HepG2 (cell line): ENCODE measurements around the gene PLPPR3. TPM values are rescaled to one million over a fixed set of nuclear protein-coding genes. Genes with fewer than 3 reads are reported as not detected.
A peak's percentile ranks its signal among the peaks of the same experiment; 100 is the strongest.

Experiments
- ATAC-seq: fragments of 200-7000 bp; cut with Tn5 transposase; 3 replicates; pipeline ENCODE4 v1.9.1; 2020; ENCODE audit warnings: mild to moderate bottlenecking, moderate library complexity
- BruUV-seq: library from RNA; stranded (reverse); fragments of 400-500 nt; replicated peaks from 2 replicates; lab custom pipeline; 2021; lab: Mats Ljungman, UMichigan
- CTCF ChIA-PET: fragments of 300-600 bp; formaldehyde crosslinking; extraction: SDS; loops from one replicate; lab custom pipeline; 2021; ENCODE audit warnings: low total read pairs, inconsistent platforms, low intra/inter-chr PET ratio; lab: Yijun Ruan, JAX
- POLR2A ChIA-PET: fragments of 350-600 bp; sonication (Branson Sonifier 250); formaldehyde crosslinking; loops from one replicate; lab custom pipeline; 2020; ENCODE audit warnings: antibody characterized with exemption, inconsistent platforms; lab: Yijun Ruan, JAX
- DNase-seq: peaks from one replicate; pipeline ENCODE4 v3.0.0-alpha.2; 2015; ENCODE audit warnings: low spot score
- FAIRE-seq: peaks from 3 replicates; lab custom pipeline; 2011; peaks lifted over from hg19 to GRCh38; lab: Jason Lieb, UNC
- H2AFZ ChIP-seq: one replicate; pipeline ENCODE4 v1.6.1; 2011; ENCODE audit warnings: low read length, inconsistent platforms
- H3K27ac ChIP-seq: fragments of 300-600 bp; 3 replicates; pipeline ENCODE4 v1.8.0; 2011; ENCODE audit warnings: mixed run types, mild to moderate bottlenecking, mixed read lengths, low read length, inconsistent platforms; ENCODE audit not compliant: insufficient read depth; ENCODE audit errors: extremely low read length
- H3K27me3 ChIP-seq, 2 experiments: fragments of 200-600 bp in 1 of 2; 2 replicates in 1 of 2; 3 replicates in 1 of 2; pipeline versions ENCODE4 v1.6.0 to v1.8.0; 2011; ENCODE audit warnings: low read length in 2 of 2, mild to moderate bottlenecking in 2 of 2, moderate library complexity in 2 of 2, inconsistent platforms in 1 of 2; ENCODE audit not compliant: insufficient read depth in 2 of 2, control insufficient read depth in 1 of 2
- H3K36me3 ChIP-seq, 2 experiments: fragments of 200-600 bp in 1 of 2; replicated peaks in 1 of 2; 2 replicates in 1 of 2; 3 replicates in 1 of 2; pipeline versions ENCODE4 v1.5.1 to v1.8.0; 2011; ENCODE audit warnings: low read length in 2 of 2, inconsistent platforms in 1 of 2; ENCODE audit not compliant: insufficient read depth in 2 of 2, control insufficient read depth in 1 of 2
- H3K4me1 ChIP-seq: 2 replicates; pipeline ENCODE4 v1.5.1; 2012; ENCODE audit warnings: low read length, inconsistent platforms; ENCODE audit not compliant: insufficient read depth
- H3K4me2 ChIP-seq: 2 replicates; pipeline ENCODE4 v1.6.0; 2011; ENCODE audit warnings: low read depth, low read length, inconsistent platforms
- H3K4me3 ChIP-seq, 3 experiments: fragments of 200-600 bp in 1 of 3; sonication (generic), shearing (Covaris generic) in 1 of 3; replicated peaks in 1 of 3; 2 replicates each; pipeline ENCODE4 v1.5.1; 2011 to 2016; ENCODE audit warnings: low read length in 3 of 3, inconsistent platforms in 2 of 3, low read depth in 2 of 3, mild to moderate bottlenecking in 2 of 3, control low read depth in 1 of 3, mixed read lengths in 1 of 3; ENCODE audit not compliant: insufficient read depth in 1 of 3
- H3K79me2 ChIP-seq: one replicate; pipeline ENCODE4 v1.6.1; 2011; ENCODE audit warnings: low read length, inconsistent platforms; ENCODE audit not compliant: insufficient read depth
- H3K9ac ChIP-seq: 2 replicates; pipeline ENCODE4 v1.6.0; 2011; ENCODE audit warnings: mild to moderate bottlenecking, low read depth, low read length, inconsistent platforms; ENCODE audit not compliant: insufficient read depth
- H3K9me3 ChIP-seq: 2 replicates; pipeline ENCODE4 v1.5.1; 2012; ENCODE audit warnings: mild to moderate bottlenecking, low read length
- H4K20me1 ChIP-seq: 2 replicates; pipeline ENCODE4 v1.6.0; 2011; ENCODE audit warnings: inconsistent platforms, mild to moderate bottlenecking, low read length, moderate library complexity; ENCODE audit not compliant: insufficient read depth
- AGO1 ChIP-seq: fragments of 200-400 bp; formaldehyde crosslinking; IDR thresholded peaks from 2 replicates; pipeline ENCODE4 v1.6.1; 2017; ENCODE audit warnings: mild to moderate bottlenecking, low read depth, low read length, moderate library complexity; ENCODE audit not compliant: poor library complexity, severe bottlenecking
- AGO2 ChIP-seq: fragments of 200-400 bp; formaldehyde crosslinking; optimal IDR thresholded peaks from 2 replicates; pipeline ENCODE3; 2017; ENCODE audit warnings: mild to moderate bottlenecking, low read depth, low read length, moderate library complexity
- ATRX ChIP-seq: sonication (generic); formaldehyde crosslinking; IDR thresholded peaks from 2 replicates; pipeline ENCODE4 v1.4.0; 2020; ENCODE audit warnings: missing genetic modification reagents, borderline replicate concordance
- IKZF1 ChIP-seq: fragments of 450-650 bp; IDR thresholded peaks from 2 replicates; pipeline ENCODE4 v1.7.1; 2016
- KLF15 ChIP-seq: sonication (generic); formaldehyde crosslinking; IDR thresholded peaks from 2 replicates; pipeline ENCODE4 v1.8.1; 2023; ENCODE audit warnings: borderline replicate concordance, mild to moderate bottlenecking, inconsistent platforms, missing genetic modification reagents, mixed read lengths
- PHF20 ChIP-seq: sonication (generic); formaldehyde crosslinking; IDR thresholded peaks from 2 replicates; pipeline ENCODE4 v1.5.0; 2020; ENCODE audit warnings: mild to moderate bottlenecking, missing genetic modification reagents
- POLR2G ChIP-seq: fragments of 200-400 bp; formaldehyde crosslinking; IDR thresholded peaks from 2 replicates; pipeline ENCODE4 v1.6.1; 2018; ENCODE audit warnings: mild to moderate bottlenecking, low read depth, low read length, moderate library complexity
- RBFOX2 ChIP-seq: fragments of 200-400 bp; formaldehyde crosslinking; IDR thresholded peaks from 2 replicates; pipeline ENCODE4 v1.6.1; 2017; ENCODE audit warnings: low read depth, mild to moderate bottlenecking, low read length
- SRSF1 ChIP-seq: fragments of 200-400 bp; formaldehyde crosslinking; optimal IDR thresholded peaks from 2 replicates; pipeline ENCODE3; 2017; ENCODE audit warnings: mild to moderate bottlenecking, low read depth, low read length, moderate library complexity
- ZNF589 ChIP-seq: sonication (generic); formaldehyde crosslinking; conservative IDR thresholded peaks from 2 replicates; pipeline ENCODE4 v1.8.0; 2022; ENCODE audit warnings: mild to moderate bottlenecking, moderate library complexity, missing genetic modification reagents
- ZNF776 ChIP-seq: sonication (generic); formaldehyde crosslinking; IDR thresholded peaks from 2 replicates; pipeline ENCODE4 v1.4.0; 2020; ENCODE audit warnings: mild to moderate bottlenecking, missing genetic modification reagents
- ZNF841 ChIP-seq: sonication (generic); formaldehyde crosslinking; IDR thresholded peaks from 2 replicates; pipeline ENCODE4 v1.8.1; 2023; ENCODE audit warnings: missing genetic modification reagents, borderline replicate concordance
- ZZZ3 ChIP-seq: sonication (generic); formaldehyde crosslinking; IDR thresholded peaks from 2 replicates; pipeline ENCODE4 v1.4.0; 2020; ENCODE audit warnings: missing genetic modification reagents, mild to moderate bottlenecking, borderline replicate concordance
- WGBS: methylation state at CpG from one replicate; pipeline ENCODE4 v1.1.6; 2017; ENCODE audit warnings: low lambda C conversion rate; 5-methylcytosine and 5-hydroxymethylcytosine counted together
- in situ Hi-C: cut with HindIII; loops from 2 replicates; pipeline ENCODE4 v1.10.0; 2017; ENCODE audit warnings: low pct_unique_long_range_greater_than_20kb; ENCODE audit not compliant: extremely low pct_ligation_motif_present
- intact Hi-C: fragments of 100-400 bp; cut with micrococcal nuclease; formaldehyde crosslinking; loops from one replicate; pipeline ENCODE4 v1.10.0; 2022; ENCODE audit not compliant: unreplicated experiment
- polyA plus RNA-seq, 8 experiments: library from polyadenylated mRNA; depleted of rRNA in 3 of 8; stranded (reverse) in 7 of 8; unstranded in 1 of 8; fragments of >200 nt; fragmentation: Illumina TruSeq in 4 of 8; extraction: Trizol in 4 of 8; gene quantifications; 2 replicates each; pipeline versions ENCODE4 v1.2.1 to v1.2.3, GENCODE V29; 2011 to 2016; ENCODE audit warnings: low read depth in 4 of 8, missing spikeins in 1 of 8, mixed read lengths in 1 of 8; ENCODE audit not compliant: insufficient read depth in 1 of 8
- total RNA-seq, 5 experiments: library from RNA; depleted of rRNA; stranded (reverse); fragments of >200 nt; fragmentation: Illumina TruSeq; extraction: Trizol; gene quantifications; 2 replicates each; pipeline ENCODE4 v1.2.3, GENCODE V29; 2016; ENCODE audit warnings: low read depth in 1 of 5

PLPPR3 gene
- total and polyA plus RNA-seq, 2 of the 13 experiments (the other 11 are each of a cell fraction or from before 2014, with no cell fraction given): 0.07 to 0.16 TPM

DNA sequence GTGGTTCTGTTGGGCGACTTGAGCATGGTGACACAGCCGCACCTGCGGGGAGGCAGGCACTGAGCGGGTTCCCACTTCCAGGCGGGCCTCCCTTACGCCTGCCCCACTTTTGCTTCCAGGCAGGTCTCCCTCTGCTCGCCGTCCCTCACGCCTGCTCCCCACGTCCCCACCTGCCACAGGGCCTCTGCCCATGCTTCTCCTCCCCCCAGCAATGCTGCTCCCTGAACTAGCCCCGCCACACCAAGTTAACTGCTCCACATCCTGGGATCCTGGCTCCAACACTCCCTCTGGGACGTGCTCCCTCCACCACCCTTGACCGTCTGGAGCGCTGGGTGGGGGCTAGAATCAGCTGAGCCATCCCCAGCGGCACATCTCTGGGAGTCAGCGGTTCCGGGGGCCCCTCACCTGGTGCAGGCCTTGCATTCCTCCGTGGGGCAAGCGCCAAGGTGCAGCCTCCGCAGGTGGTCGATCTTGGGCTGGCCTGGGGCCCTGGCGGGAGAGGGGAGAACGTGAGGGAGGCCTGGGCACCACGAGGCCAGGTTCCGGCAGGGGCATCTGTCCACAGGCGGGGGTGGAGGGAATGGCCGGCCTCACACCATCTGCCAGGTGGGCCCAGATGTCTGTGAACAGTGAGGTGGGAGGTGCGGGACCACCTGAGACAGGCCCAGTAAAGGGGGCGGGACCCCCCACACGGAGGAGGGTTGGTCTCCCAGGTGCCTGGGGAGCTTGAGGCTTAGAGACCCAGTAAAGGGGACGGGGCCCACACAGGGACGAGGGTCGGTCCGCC, 46.9 kb upstream of the PLPPR3 start:
- FAIRE-seq (no peak), ATAC-seq (no peak)
- BruUV-seq: no TSS peak
- intact Hi-C loops: no loop called here
- no peak overlapping the region for H3K27ac ChIP-seq
- H3K9me3 ChIP-seq: no peaks in the 10 kb centered on the region
- H3K9ac ChIP-seq: no peak overlapping the region
- no peak overlapping the region for H3K4me2 ChIP-seq
- TF ChIP-seq SRSF1 (peak; percentile 10), RBFOX2 (peak; percentile 49; the same call in 1 of the 2 replicates), AGO1 (peak; percentile 15), POLR2G (peak; percentile 40; the same call in 1 of the 2 replicates), KLF15 (CRISPR knock-in tag) (no peak), ZNF589 (no peak), ZZZ3 (CRISPR knock-in tag) (no peak), ZNF841 (CRISPR knock-in tag) (no peak), AGO2 (peak; percentile 69), ZNF776 (CRISPR knock-in tag) (0 out of 2 replicates have a peak, but pooled peaks have one; percentile 18), PHF20 (CRISPR knock-in tag) (no peak), ATRX (CRISPR knock-in tag) (no peak), IKZF1 (no peak)
- TF ChIP-seq, all 625 proteins: peak for 6
- Histone ChIP-seq H2AFZ (no peak overlapping the region), H4K20me1 (no peaks in the 10 kb centered on the region), H3K4me3 (no peak overlapping the region), H3K79me2 (no peaks in the 10 kb centered on the region), H3K27me3 (no peaks in the 10 kb centered on the region), H3K4me1 (no peaks in the 10 kb centered on the region), H3K36me3 (peaks cover 3 to 12% of the 10 kb centered on the region in 2 experiments; a peak in 2 of 5 replicates)
- no peak for DNase-seq
- 95% methylated on average over 34 of the region's 34 CpGs for WGBS
- in situ Hi-C loops: loop anchor here (10.0 kb wide), 1 partner anchor 116 kb away; the partner anchor contains the start of gene WDR18
- CTCF ChIA-PET: no interaction called here
- POLR2A ChIA-PET: no interaction called here
